Lower leg skin (tissue), 3 donors: ENCODE results near the gene P2RY1.

Experiments
- POLR2A ChIP-seq, 2 donors: fragments of 450-650 bp; IDR thresholded peaks; one replicate each; pipeline ENCODE4 v1.6.1; 2016 to 2017; ENCODE audit warnings: antibody characterized with exemption in 2 of 2, mild to moderate bottlenecking in 1 of 2, moderate library complexity in 1 of 2
- TF ChIP-seq, protein P1 (sequence below), 3 donors: fragments of 450-650 bp; IDR thresholded peaks; one replicate each; pipeline ENCODE4 v1.5.1; 2016; ENCODE audit warnings: antibody characterized with exemption in 3 of 3, mild to moderate bottlenecking in 3 of 3, moderate library complexity in 2 of 3

GRCh38 chr3:152797751-152798432 is 37.0 kb upstream of the P2RY1 start:
- TF ChIP-seq, protein P1, sequence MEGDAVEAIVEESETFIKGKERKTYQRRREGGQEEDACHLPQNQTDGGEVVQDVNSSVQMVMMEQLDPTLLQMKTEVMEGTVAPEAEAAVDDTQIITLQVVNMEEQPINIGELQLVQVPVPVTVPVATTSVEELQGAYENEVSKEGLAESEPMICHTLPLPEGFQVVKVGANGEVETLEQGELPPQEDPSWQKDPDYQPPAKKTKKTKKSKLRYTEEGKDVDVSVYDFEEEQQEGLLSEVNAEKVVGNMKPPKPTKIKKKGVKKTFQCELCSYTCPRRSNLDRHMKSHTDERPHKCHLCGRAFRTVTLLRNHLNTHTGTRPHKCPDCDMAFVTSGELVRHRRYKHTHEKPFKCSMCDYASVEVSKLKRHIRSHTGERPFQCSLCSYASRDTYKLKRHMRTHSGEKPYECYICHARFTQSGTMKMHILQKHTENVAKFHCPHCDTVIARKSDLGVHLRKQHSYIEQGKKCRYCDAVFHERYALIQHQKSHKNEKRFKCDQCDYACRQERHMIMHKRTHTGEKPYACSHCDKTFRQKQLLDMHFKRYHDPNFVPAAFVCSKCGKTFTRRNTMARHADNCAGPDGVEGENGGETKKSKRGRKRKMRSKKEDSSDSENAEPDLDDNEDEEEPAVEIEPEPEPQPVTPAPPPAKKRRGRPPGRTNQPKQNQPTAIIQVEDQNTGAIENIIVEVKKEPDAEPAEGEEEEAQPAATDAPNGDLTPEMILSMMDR (IDR thresholded peaks at IDR 0.05), result no peak
- TF ChIP-seq POLR2A (IDR thresholded peaks at IDR 0.05), result no peak
